Activated effector memory CD4-positive, alpha-beta T cell treated with anti-CD3 and anti-CD28 coated beads, Interleukin-2, amount 50 U/mL, for 16 hours (primary cell): ENCODE measurements around the gene GNAQ.
"Not testable (repeated sequence)": the region's sequence is repeated elsewhere in the genome, so short reads cannot be mapped to it uniquely, and the experiment has no call there.

ENCODE experiments used
- DNase-seq: peaks from one replicate; pipeline ENCODE4 v3.0.0-alpha.2; 2020

The GNAQ gene

GRCh38 chr9:77756449-77756848 is 275.2 kb downstream of the GNAQ start:
- no peak for DNase-seq

- no peak for DNase-seq
Observed at GRCh38 chr9:77753180-77753579, 278.4 kb downstream of the GNAQ start.

- no peak for DNase-seq
Observed at GRCh38 chr9:77752554-77752953, 279.1 kb downstream of the GNAQ start.

GRCh38 chr9:77751341-77752091 is 280.1 kb downstream of the GNAQ start:
- no peak for DNase-seq

GRCh38 chr9:77750981-77751340 is 280.6 kb downstream of the GNAQ start:
- no peak for DNase-seq

GRCh38 chr9:77750284-77750683 is 281.3 kb downstream of the GNAQ start:
- no peak for DNase-seq

GRCh38 chr9:77748214-77748772 is 283.3 kb downstream of the GNAQ start:
- DNase-seq = no peak

- DNase-seq = no peak
Observed at GRCh38 chr9:77747163-77747562, 284.4 kb downstream of the GNAQ start.

- no peak for DNase-seq
Observed at GRCh38 chr9:77744841-77745430, 286.7 kb downstream of the GNAQ start.

- no peak for DNase-seq
Observed at GRCh38 chr9:77743386-77743785, 288.2 kb downstream of the GNAQ start.

- no peak for DNase-seq
Observed at GRCh38 chr9:77738932-77739331, 292.7 kb downstream of the GNAQ start.

- no peak for DNase-seq
Observed at GRCh38 chr9:77735494-77735893, 296.1 kb downstream of the GNAQ start.

GRCh38 chr9:77731930-77732329 is 299.7 kb downstream of the GNAQ start:
- DNase-seq = no peak

- DNase-seq = no peak
Observed at GRCh38 chr9:77731008-77731698, 300.5 kb downstream of the GNAQ start.

- no peak for DNase-seq
Observed at GRCh38 chr9:77729177-77729576, 302.4 kb downstream of the GNAQ start.

- DNase-seq = no peak
Observed at GRCh38 chr9:77726814-77727213, 304.8 kb downstream of the GNAQ start.

GRCh38 chr9:77726289-77726688 is 305.3 kb downstream of the GNAQ start:
- DNase-seq = no peak

- no peak for DNase-seq
Observed at GRCh38 chr9:77725820-77726219, 305.8 kb downstream of the GNAQ start.

GRCh38 chr9:77725046-77725694 is 306.4 kb downstream of the GNAQ start:
- no peak for DNase-seq

GRCh38 chr9:77721156-77721555 is 310.5 kb downstream of the GNAQ start:
- not testable (repeated sequence) for DNase-seq

GRCh38 chr9:77719321-77719720 is 312.3 kb downstream of the GNAQ start:
- DNase-seq = no peak

- not testable (repeated sequence) for DNase-seq
Observed at GRCh38 chr9:77718298-77718640, 313.3 kb downstream of the GNAQ start.

GRCh38 chr9:77717608-77718297 is 313.9 kb downstream of the GNAQ start:
- DNase-seq = not testable (repeated sequence)
